Panc1 (cell line): Measurements from ENCODE around the gene INPP5F. TPM values are rescaled to one million over a fixed set of nuclear protein-coding genes. Genes with fewer than 3 reads are reported as not detected.

Experiments
- ATAC-seq: fragments of 200-7000 bp; cut with Tn5 transposase; 2 replicates; pipeline ENCODE4 v1.9.1; 2020; ENCODE audit warnings: mild to moderate bottlenecking, moderate library complexity
- BruUV-seq: library from RNA; stranded (reverse); fragments of 400-500 nt; replicated peaks from 2 replicates; lab custom pipeline; 2021; lab: Mats Ljungman, UMichigan
- CTCF ChIA-PET: fragments of 300-600 bp; sonication (Branson Sonifier 250); formaldehyde crosslinking; loops from one replicate; lab custom pipeline; 2022; ENCODE audit warnings: antibody characterized with exemption; lab: Charles Lee
- POLR2A ChIA-PET: fragments of 300-600 bp; sonication (Branson Sonifier 250); formaldehyde crosslinking; loops from one replicate; lab custom pipeline; 2022; ENCODE audit warnings: antibody characterized with exemption; lab: Charles Lee
- DNase-seq: peaks from one replicate; pipeline ENCODE4 v3.0.0-alpha.2; 2010; ENCODE audit warnings: low read depth, low spot score
- H3K27ac ChIP-seq: 2 replicates; pipeline ENCODE4 v1.5.1; 2011; ENCODE audit warnings: mild to moderate bottlenecking, low read length, inconsistent platforms
- H3K27me3 ChIP-seq: fragments of 200-500 bp; sonication (Bioruptor generic); 2 replicates; pipeline ENCODE4 v1.6.0; 2014; ENCODE audit warnings: low read length, inconsistent platforms; ENCODE audit not compliant: control insufficient read depth, insufficient read depth
- H3K36me3 ChIP-seq: fragments of 200-500 bp; sonication (Bioruptor generic); 2 replicates; pipeline ENCODE4 v1.5.1; 2014; ENCODE audit warnings: inconsistent platforms, mild to moderate bottlenecking, low read length, moderate library complexity; ENCODE audit not compliant: control insufficient read depth, insufficient read depth
- H3K4me1 ChIP-seq: 2 replicates; pipeline ENCODE4 v1.5.1; 2011; ENCODE audit warnings: inconsistent platforms, mild to moderate bottlenecking, low read length, moderate library complexity; ENCODE audit not compliant: control insufficient read depth, insufficient read depth
- H3K4me3 ChIP-seq, 2 experiments: 2 replicates each; pipeline ENCODE4 v1.5.1; 2011 to 2012; ENCODE audit warnings: low read depth in 2 of 2, low read length in 2 of 2, mild to moderate bottlenecking in 2 of 2, inconsistent platforms in 1 of 2, moderate library complexity in 1 of 2
- H3K9me3 ChIP-seq: fragments of 200-500 bp; sonication (Bioruptor generic); 2 replicates; pipeline ENCODE4 v1.5.1; 2014; ENCODE audit warnings: low read depth, mild to moderate bottlenecking, inconsistent platforms, low read length, moderate library complexity; ENCODE audit not compliant: control insufficient read depth, insufficient read depth
- CTCF ChIP-seq: fragments of 450-650 bp; IDR thresholded peaks from 2 replicates; pipeline ENCODE4 v1.5.1; 2017; ENCODE audit warnings: mild to moderate bottlenecking
- POLR2AphosphoS5 ChIP-seq: IDR thresholded peaks from 2 replicates; pipeline ENCODE4 v1.6.1; 2012; ENCODE audit warnings: mild to moderate bottlenecking, low read depth, low read length, moderate library complexity
- SIN3A ChIP-seq: IDR thresholded peaks from 2 replicates; pipeline ENCODE4 v1.6.1; 2012; ENCODE audit warnings: low read depth, mild to moderate bottlenecking, low read length, moderate library complexity, borderline replicate concordance; ENCODE audit not compliant: insufficient read depth
- TCF7L2 ChIP-seq: IDR thresholded peaks from 2 replicates; pipeline ENCODE4 v1.6.1; 2011; ENCODE audit warnings: mild to moderate bottlenecking, low read depth, low read length, inconsistent platforms
- in situ Hi-C: cut with HindIII; loops from 2 replicates; pipeline ENCODE4 v1.10.0; 2016; ENCODE audit warnings: low sequenced_read_pairs, low pct_unique_long_range_greater_than_20kb
- intact Hi-C: fragments of 100-400 bp; cut with micrococcal nuclease; formaldehyde crosslinking; loops from one replicate; pipeline ENCODE4 v1.10.0; 2022; ENCODE audit not compliant: unreplicated experiment
- total RNA-seq: library from RNA; stranded (reverse); gene quantifications from one replicate; pipeline ENCODE4 v1.2.1, GENCODE V29; 2021; ENCODE audit not compliant: unreplicated experiment
- TF ChIP-seq, protein P1 (sequence below), 2 experiments: IDR thresholded peaks; 2 replicates each; pipeline ENCODE4 v1.6.1; 2011 to 2012; ENCODE audit warnings: low read depth in 2 of 2, control low read depth in 1 of 2, low read length in 1 of 2, mild to moderate bottlenecking in 1 of 2, moderate library complexity in 1 of 2; ENCODE audit not compliant: insufficient read depth in 1 of 2

The INPP5F gene
- total RNA-seq, 1 experiment from 2014 or later: 26.7 TPM

- peaks cover 29% of the 10 kb centered on the region for H3K4me1 ChIP-seq
- H3K9me3 ChIP-seq: no peaks in the 10 kb centered on the region
- POLR2A ChIA-PET: interaction anchor here (0.6 to 0.9 kb wide), 3 partner anchors 12 to 154 kb away, joined by 3 to 9 read pairs (median 5); partner anchors contain the start of genes INPP5F and SEC23IP
- TF ChIP-seq TCF7L2 (no peak), POLR2AphosphoS5 (no peak), CTCF (no peak), SIN3A (no peak)
- TF ChIP-seq, protein P1, sequence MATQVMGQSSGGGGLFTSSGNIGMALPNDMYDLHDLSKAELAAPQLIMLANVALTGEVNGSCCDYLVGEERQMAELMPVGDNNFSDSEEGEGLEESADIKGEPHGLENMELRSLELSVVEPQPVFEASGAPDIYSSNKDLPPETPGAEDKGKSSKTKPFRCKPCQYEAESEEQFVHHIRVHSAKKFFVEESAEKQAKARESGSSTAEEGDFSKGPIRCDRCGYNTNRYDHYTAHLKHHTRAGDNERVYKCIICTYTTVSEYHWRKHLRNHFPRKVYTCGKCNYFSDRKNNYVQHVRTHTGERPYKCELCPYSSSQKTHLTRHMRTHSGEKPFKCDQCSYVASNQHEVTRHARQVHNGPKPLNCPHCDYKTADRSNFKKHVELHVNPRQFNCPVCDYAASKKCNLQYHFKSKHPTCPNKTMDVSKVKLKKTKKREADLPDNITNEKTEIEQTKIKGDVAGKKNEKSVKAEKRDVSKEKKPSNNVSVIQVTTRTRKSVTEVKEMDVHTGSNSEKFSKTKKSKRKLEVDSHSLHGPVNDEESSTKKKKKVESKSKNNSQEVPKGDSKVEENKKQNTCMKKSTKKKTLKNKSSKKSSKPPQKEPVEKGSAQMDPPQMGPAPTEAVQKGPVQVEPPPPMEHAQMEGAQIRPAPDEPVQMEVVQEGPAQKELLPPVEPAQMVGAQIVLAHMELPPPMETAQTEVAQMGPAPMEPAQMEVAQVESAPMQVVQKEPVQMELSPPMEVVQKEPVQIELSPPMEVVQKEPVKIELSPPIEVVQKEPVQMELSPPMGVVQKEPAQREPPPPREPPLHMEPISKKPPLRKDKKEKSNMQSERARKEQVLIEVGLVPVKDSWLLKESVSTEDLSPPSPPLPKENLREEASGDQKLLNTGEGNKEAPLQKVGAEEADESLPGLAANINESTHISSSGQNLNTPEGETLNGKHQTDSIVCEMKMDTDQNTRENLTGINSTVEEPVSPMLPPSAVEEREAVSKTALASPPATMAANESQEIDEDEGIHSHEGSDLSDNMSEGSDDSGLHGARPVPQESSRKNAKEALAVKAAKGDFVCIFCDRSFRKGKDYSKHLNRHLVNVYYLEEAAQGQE (IDR thresholded peaks at IDR 0.05; ENCODE audit: insufficient read depth in 1 of 2, low read depth in 2 of 2, low read length in 1 of 2): no peak
- no peaks in the 10 kb centered on the region for H3K36me3 ChIP-seq
- in situ Hi-C loops (no loop called here), intact Hi-C loops (no loop called here)
- CTCF ChIA-PET: interaction anchor here (1.0 to 1.5 kb wide), 2 partner anchors 12 to 13 kb away, joined by 4 to 6 read pairs; partner anchors contain the start of gene INPP5F
- DNase-seq: no peak
- peak overlapping the region; percentile 57 for H3K27ac ChIP-seq
- ATAC-seq: peak; percentile 98
- no TSS peak for BruUV-seq
- peak overlapping the region in 1 of 2 experiments; percentile 5; a peak in 1 of 4 replicates for H3K4me3 ChIP-seq
- H3K27me3 ChIP-seq: no peaks in the 10 kb centered on the region
These were observed 12.0 kb downstream of the INPP5F start for GRCh38 chr10:119737823-119738222.

DNA sequence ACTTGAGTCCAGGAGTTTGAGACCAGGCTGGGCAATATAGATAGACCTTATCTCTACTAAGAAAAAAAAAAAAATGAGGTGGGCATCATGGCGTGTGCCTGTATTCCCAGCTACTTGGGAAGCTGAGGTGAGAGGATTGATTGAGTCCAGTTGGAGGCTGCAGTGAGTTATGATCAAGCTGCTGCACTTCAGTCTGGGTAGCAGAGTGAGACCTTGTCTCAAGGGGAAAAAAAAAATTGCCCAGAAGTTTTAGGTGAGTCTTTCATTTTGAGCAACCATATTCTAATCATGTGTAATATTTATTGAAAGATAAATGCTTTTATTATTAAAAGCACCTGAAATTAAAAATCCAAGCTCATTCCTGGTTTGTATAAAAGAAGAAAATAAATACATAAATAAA is 13.1 kb downstream of the INPP5F start:
- H3K9me3 ChIP-seq: no peaks in the 10 kb centered on the region
- H3K27ac ChIP-seq: no peak overlapping the region
- ChIA-PET POLR2A (interaction anchor here (0.7 kb wide), 1 partner anchor 37 kb away, joined by 3 read pairs; no protein-coding TSS in a partner anchor), CTCF (no interaction called here)
- H3K36me3 ChIP-seq: no peaks in the 10 kb centered on the region
- intact Hi-C loops (no loop called here), in situ Hi-C loops (no loop called here)
- no peak overlapping the region for H3K4me3 ChIP-seq
- DNase-seq (no peak), ATAC-seq (no peak)
- H3K4me1 ChIP-seq: peaks cover 29% of the 10 kb centered on the region
- H3K27me3 ChIP-seq: no peaks in the 10 kb centered on the region
- no peak for TF ChIP-seq CTCF
- no peak for TF ChIP-seq POLR2AphosphoS5
- no peak for TF ChIP-seq TCF7L2
- no peak for TF ChIP-seq SIN3A
- TF ChIP-seq, protein P1 (IDR thresholded peaks at IDR 0.05; ENCODE audit: insufficient read depth in 1 of 2, low read depth in 2 of 2, low read length in 1 of 2): no peak
- no TSS peak for BruUV-seq
